Measurements from ENCODE around the gene RGS11.

- TF ChIP-seq EZH2 (IDR thresholded peaks at IDR 0.05; ENCODE audit: insufficient read depth, poor library complexity, severe bottlenecking) = no peak
- TF ChIP-seq EZH2phosphoT487 (IDR thresholded peaks at IDR 0.05; ENCODE audit: insufficient read depth, low read depth) = no peak
Observed at GRCh38 chr16:254461-254860, 21.3 kb downstream of the RGS11 start.
